ENCODE measurements around the gene CNOT2.

Gene CNOT2

DNA sequence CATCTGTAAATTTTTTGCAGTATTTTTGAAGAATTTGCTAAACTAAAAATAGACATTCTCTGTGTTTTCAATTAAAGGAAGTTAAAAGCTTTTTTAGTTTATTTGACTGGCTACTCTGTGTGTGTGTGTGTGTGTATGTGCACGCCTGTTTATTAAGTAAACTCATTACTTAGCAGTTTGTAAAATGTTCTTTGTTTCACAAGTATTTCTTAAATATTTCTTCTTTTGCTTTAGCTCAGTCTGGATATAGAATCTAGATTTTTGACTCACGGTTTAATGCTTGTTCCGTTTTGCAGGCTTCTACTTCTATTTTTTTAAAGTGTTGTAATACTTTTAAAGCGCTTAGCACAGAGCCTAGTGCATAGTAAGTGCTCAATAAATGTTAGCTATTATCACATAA, 76.4 kb downstream of the CNOT2 start:
- H3K36me3 ChIP-seq (ENCODE audit: insufficient read depth, low read length), result peaks cover 31% of the 10 kb centered on the region
- H3K27ac ChIP-seq, result no peak overlapping the region
- no peak overlapping the region for H3K4me3 ChIP-seq
- TF ChIP-seq POLR2AphosphoS5 (IDR thresholded peaks at IDR 0.05; ENCODE audit: borderline replicate concordance, low read depth, low read length) (no peak), EZH2 (IDR thresholded peaks at IDR 0.05) (no peak), FOXP2 (optimal IDR thresholded peaks at IDR 0.05; ENCODE audit: control extremely low read depth, extremely low read length, insufficient read depth) (no peak)
- no peak overlapping the region for H3K9ac ChIP-seq (ENCODE audit: insufficient read length)
- H3K9me3 ChIP-seq (ENCODE audit: low read depth, low read length), result no peaks in the 10 kb centered on the region
- DNase-seq (ENCODE audit: low read depth, low spot score), result no peak

DNA sequence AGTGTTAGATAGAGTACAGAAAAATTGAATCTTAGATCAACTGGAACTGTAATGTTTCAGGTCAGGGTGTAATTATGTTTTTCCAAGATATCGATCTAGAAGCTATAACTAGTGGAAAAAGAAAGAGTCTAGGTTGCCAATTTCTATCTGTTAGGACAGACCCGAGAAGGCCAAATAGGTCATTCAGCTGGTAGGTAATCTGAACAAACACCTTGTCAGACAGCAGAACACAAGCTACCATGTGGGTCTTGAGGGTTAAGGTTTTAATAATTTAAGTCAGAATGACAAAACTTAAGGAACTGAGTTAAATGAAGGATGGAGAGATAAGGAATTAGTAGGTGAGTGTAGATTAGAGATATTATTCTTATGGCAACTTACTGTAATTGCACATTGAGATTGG, 78.0 kb downstream of the CNOT2 start:
- no peak for TF ChIP-seq FOXP2 (optimal IDR thresholded peaks at IDR 0.05; ENCODE audit: control extremely low read depth, extremely low read length, insufficient read depth)
- no peak for TF ChIP-seq EZH2 (IDR thresholded peaks at IDR 0.05)
- TF ChIP-seq POLR2AphosphoS5 (IDR thresholded peaks at IDR 0.05; ENCODE audit: borderline replicate concordance, low read depth, low read length), result no peak

DNA sequence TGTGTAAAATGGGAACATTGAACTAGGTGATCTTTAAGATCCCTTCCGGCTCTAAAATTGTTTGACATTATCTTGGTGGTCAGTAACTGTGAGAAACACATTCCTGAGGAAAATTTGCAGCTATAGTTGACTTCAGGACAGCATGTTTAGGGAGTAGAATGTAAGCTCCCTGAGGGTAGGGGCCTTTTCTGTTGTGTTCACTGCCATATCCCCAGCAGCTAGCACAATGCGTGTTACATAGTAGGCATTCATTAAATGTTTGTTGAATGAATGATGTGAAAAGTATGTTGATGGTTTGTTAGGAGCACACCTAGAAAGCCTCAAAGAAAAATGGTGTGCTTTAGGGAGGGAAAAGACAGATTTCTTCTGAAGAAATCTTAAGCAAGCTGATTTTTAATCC, 84.3 kb downstream of the CNOT2 start:
- Histone ChIP-seq H3K9me3 (ENCODE audit: low read depth, low read length) (no peaks in the 10 kb centered on the region), H3K36me3 (ENCODE audit: insufficient read depth, low read length) (peaks cover 36% of the 10 kb centered on the region)

More for the DNA sequence above, 78.0 kb downstream of the CNOT2 start:
- DNase-seq (ENCODE audit: low read depth, low spot score), result no peak
- Histone ChIP-seq H3K36me3 (ENCODE audit: insufficient read depth, low read length) (peaks cover 31% of the 10 kb centered on the region), H3K9me3 (ENCODE audit: low read depth, low read length) (no peaks in the 10 kb centered on the region), H3K27ac (no peak overlapping the region), H3K9ac (ENCODE audit: insufficient read length) (no peak overlapping the region), H3K4me3 (no peak overlapping the region)

GRCh38 chr12:70329728-70330127, 86.5 kb downstream of the CNOT2 start:
- Histone ChIP-seq H3K27ac (no peak overlapping the region), H3K9ac (ENCODE audit: insufficient read length) (no peak overlapping the region), H3K36me3 (ENCODE audit: insufficient read depth, low read length) (peaks cover 28% of the 10 kb centered on the region), H3K9me3 (ENCODE audit: low read depth, low read length) (no peaks in the 10 kb centered on the region), H3K4me3 (no peak overlapping the region)
- no peak for TF ChIP-seq POLR2AphosphoS5 (IDR thresholded peaks at IDR 0.05; ENCODE audit: borderline replicate concordance, low read depth, low read length)
- no peak for TF ChIP-seq FOXP2 (optimal IDR thresholded peaks at IDR 0.05; ENCODE audit: control extremely low read depth, extremely low read length, insufficient read depth)
- no peak for TF ChIP-seq EZH2 (IDR thresholded peaks at IDR 0.05)
- no peak for DNase-seq (ENCODE audit: low read depth, low spot score)

More for the DNA sequence above, 84.3 kb downstream of the CNOT2 start:
- TF ChIP-seq EZH2 (IDR thresholded peaks at IDR 0.05) (no peak), POLR2AphosphoS5 (IDR thresholded peaks at IDR 0.05; ENCODE audit: borderline replicate concordance, low read depth, low read length) (no peak), FOXP2 (optimal IDR thresholded peaks at IDR 0.05; ENCODE audit: control extremely low read depth, extremely low read length, insufficient read depth) (no peak)
- no peak overlapping the region for H3K27ac ChIP-seq
- DNase-seq (ENCODE audit: low read depth, low spot score), result no peak
- H3K4me3 ChIP-seq, result no peak overlapping the region
- H3K9ac ChIP-seq (ENCODE audit: insufficient read length), result no peak overlapping the region

DNA sequence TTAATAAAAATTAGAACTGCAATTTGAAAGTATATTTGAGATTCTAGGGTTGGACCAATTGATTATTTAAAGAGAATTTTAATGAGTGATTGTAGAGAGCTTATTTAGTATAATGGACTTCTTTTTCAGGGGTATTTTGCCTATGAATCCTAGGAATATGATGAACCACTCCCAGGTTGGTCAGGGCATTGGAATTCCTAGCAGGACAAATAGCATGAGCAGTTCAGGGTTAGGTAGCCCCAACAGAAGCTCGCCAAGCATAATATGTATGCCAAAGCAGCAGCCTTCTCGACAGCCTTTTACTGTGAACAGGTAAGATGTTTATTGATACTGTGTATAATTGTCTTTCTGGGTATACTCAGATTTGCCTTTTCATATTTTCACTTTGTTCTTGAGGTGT, 86.9 kb downstream of the CNOT2 start:
- no peak for DNase-seq (ENCODE audit: low read depth, low spot score)
- TF ChIP-seq EZH2 (IDR thresholded peaks at IDR 0.05) (no peak), FOXP2 (optimal IDR thresholded peaks at IDR 0.05; ENCODE audit: control extremely low read depth, extremely low read length, insufficient read depth) (no peak), POLR2AphosphoS5 (IDR thresholded peaks at IDR 0.05; ENCODE audit: borderline replicate concordance, low read depth, low read length) (no peak)
- H3K9me3 ChIP-seq (ENCODE audit: low read depth, low read length), result no peaks in the 10 kb centered on the region
- no peak overlapping the region for H3K4me3 ChIP-seq
- H3K36me3 ChIP-seq (ENCODE audit: insufficient read depth, low read length), result peaks cover 32% of the 10 kb centered on the region
- H3K27ac ChIP-seq, result no peak overlapping the region
- no peak overlapping the region for H3K9ac ChIP-seq (ENCODE audit: insufficient read length)

DNA sequence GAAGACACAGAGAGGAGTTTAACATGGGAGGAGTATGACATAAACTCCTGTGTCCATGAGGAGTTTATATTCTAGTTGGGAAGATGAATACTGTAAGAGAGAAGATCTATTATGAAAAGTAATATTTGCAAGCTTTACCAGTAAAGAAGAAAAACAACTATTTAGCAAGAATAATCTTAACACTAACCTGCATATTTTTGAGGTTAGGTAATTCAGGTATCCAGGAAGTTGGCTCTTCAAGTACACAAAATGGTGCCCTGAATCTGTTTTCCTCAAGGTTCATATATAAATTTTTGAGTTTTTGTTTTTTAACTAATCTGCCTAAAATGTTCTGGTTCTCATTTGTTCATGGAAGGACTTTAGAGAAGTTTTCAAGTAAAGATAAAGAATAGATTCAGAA, 89.0 kb downstream of the CNOT2 start:
- no peak for DNase-seq (ENCODE audit: low read depth, low spot score)
- no peak for TF ChIP-seq FOXP2 (optimal IDR thresholded peaks at IDR 0.05; ENCODE audit: control extremely low read depth, extremely low read length, insufficient read depth)
- TF ChIP-seq EZH2 (IDR thresholded peaks at IDR 0.05), result no peak
- TF ChIP-seq POLR2AphosphoS5 (IDR thresholded peaks at IDR 0.05; ENCODE audit: borderline replicate concordance, low read depth, low read length), result no peak
- H3K9ac ChIP-seq (ENCODE audit: insufficient read length), result no peak overlapping the region
- peaks cover 47% of the 10 kb centered on the region for H3K36me3 ChIP-seq (ENCODE audit: insufficient read depth, low read length)
- no peaks in the 10 kb centered on the region for H3K9me3 ChIP-seq (ENCODE audit: low read depth, low read length)
- H3K27ac ChIP-seq, result no peak overlapping the region
- no peak overlapping the region for H3K4me3 ChIP-seq

DNA sequence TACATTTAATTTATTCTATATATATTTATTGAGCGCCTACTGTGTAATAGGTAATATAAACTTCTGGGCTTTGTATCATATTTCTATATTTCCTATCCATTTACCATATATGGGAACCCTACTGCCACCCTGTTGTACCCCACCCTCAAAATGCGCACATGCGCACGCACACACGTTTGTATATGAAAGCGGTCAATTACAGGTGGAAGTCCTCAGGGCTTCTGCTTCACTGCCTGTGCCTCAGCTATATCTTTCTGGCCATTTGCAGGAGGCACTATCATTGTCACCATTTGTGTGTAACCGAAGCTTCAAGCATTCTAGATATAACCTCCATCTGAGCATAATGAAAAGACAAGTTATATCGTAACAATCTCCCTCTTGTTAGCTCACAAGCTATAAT, 91.5 kb downstream of the CNOT2 start:
- no peak for DNase-seq (ENCODE audit: low read depth, low spot score)
- Histone ChIP-seq H3K9ac (ENCODE audit: insufficient read length) (no peak overlapping the region), H3K9me3 (ENCODE audit: low read depth, low read length) (no peaks in the 10 kb centered on the region), H3K36me3 (ENCODE audit: insufficient read depth, low read length) (peaks cover 63% of the 10 kb centered on the region), H3K4me3 (no peak overlapping the region), H3K27ac (no peak overlapping the region)
- TF ChIP-seq EZH2 (IDR thresholded peaks at IDR 0.05), result no peak
- TF ChIP-seq POLR2AphosphoS5 (IDR thresholded peaks at IDR 0.05; ENCODE audit: borderline replicate concordance, low read depth, low read length), result no peak
- TF ChIP-seq FOXP2 (optimal IDR thresholded peaks at IDR 0.05; ENCODE audit: control extremely low read depth, extremely low read length, insufficient read depth), result no peak

- H3K9me3 ChIP-seq (ENCODE audit: low read depth, low read length), result no peaks in the 10 kb centered on the region
- H3K36me3 ChIP-seq (ENCODE audit: insufficient read depth, low read length), result peaks cover 78% of the 10 kb centered on the region
- TF ChIP-seq FOXP2 (optimal IDR thresholded peaks at IDR 0.05; ENCODE audit: control extremely low read depth, extremely low read length, insufficient read depth) (no peak), EZH2 (IDR thresholded peaks at IDR 0.05) (no peak), POLR2AphosphoS5 (IDR thresholded peaks at IDR 0.05; ENCODE audit: borderline replicate concordance, low read depth, low read length) (no peak)
These were observed 95.3 kb downstream of the CNOT2 start for GRCh38 chr12:70338531-70338930.

DNA sequence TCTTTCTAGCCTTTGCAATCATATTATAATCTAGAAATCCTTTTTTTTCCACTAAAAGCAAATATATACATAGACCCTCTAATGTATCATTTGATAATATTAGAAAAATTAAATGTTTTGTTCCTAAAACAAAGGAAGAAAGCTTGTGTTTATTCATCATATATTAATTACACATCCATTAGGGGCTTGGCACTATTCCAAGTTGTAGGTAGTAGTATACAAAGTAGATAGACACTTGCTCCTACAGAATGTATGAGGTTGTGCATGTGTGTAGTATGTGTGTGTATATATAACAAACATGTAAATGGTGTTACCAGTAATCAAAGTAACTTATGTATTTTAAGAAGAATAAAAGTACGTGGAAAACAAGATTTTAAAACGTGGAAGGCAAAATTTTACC, 107.8 kb downstream of the CNOT2 start:
- TF ChIP-seq EZH2 (IDR thresholded peaks at IDR 0.05) (no peak), FOXP2 (optimal IDR thresholded peaks at IDR 0.05; ENCODE audit: control extremely low read depth, extremely low read length, insufficient read depth) (no peak), POLR2AphosphoS5 (IDR thresholded peaks at IDR 0.05; ENCODE audit: borderline replicate concordance, low read depth, low read length) (no peak)
- Histone ChIP-seq H3K27ac (no peak overlapping the region), H3K4me3 (no peak overlapping the region), H3K36me3 (ENCODE audit: insufficient read depth, low read length) (peaks cover 50% of the 10 kb centered on the region), H3K9me3 (ENCODE audit: low read depth, low read length) (no peaks in the 10 kb centered on the region), H3K9ac (ENCODE audit: insufficient read length) (no peak overlapping the region)
- DNase-seq (ENCODE audit: low read depth, low spot score), result no peak

More at GRCh38 chr12:70338531-70338930, 95.3 kb downstream of the CNOT2 start:
- H3K9ac ChIP-seq (ENCODE audit: insufficient read length), result no peak overlapping the region
- no peak overlapping the region for H3K4me3 ChIP-seq
- H3K27ac ChIP-seq, result no peak overlapping the region
- DNase-seq (ENCODE audit: low read depth, low spot score), result no peak
